MM.1S (cell line): ENCODE data around the gene POU1F1.

Source experiments
- DNase-seq: peaks from one replicate; pipeline ENCODE4 v3.0.0-alpha.2; 2015
- H2AFZ ChIP-seq: fragments of 300-600 bp; sonication (generic); 2 replicates; pipeline ENCODE4 v1.6.0; 2016; ENCODE audit warnings: antibody characterized with exemption, low read length
- H3F3A ChIP-seq: fragments of 300-600 bp; sonication (generic); 2 replicates; pipeline ENCODE4 v1.6.1; 2016; ENCODE audit warnings: mild to moderate bottlenecking, antibody characterized with exemption, low read length, moderate library complexity, mixed read lengths; ENCODE audit not compliant: insufficient read depth
- H3K27ac ChIP-seq: fragments of 300-600 bp; sonication (generic); 2 replicates; pipeline ENCODE4 v1.5.1; 2016; ENCODE audit warnings: mild to moderate bottlenecking, low read length
- H3K27me3 ChIP-seq: fragments of 300-600 bp; sonication (generic); replicated peaks from 2 replicates; pipeline ENCODE4 v1.6.0; 2016; ENCODE audit warnings: low read length; ENCODE audit not compliant: insufficient read depth
- H3K36me3 ChIP-seq: fragments of 300-600 bp; sonication (generic); replicated peaks from 2 replicates; pipeline ENCODE4 v1.6.1; 2016; ENCODE audit warnings: mild to moderate bottlenecking, low read length, mixed read lengths; ENCODE audit not compliant: insufficient read depth
- H3K4me1 ChIP-seq: fragments of 300-600 bp; sonication (generic); 2 replicates; pipeline ENCODE4 v1.6.1; 2016; ENCODE audit warnings: low read length, mixed read lengths
- H3K4me2 ChIP-seq: fragments of 300-600 bp; sonication (generic); 2 replicates; pipeline ENCODE4 v1.6.0; 2016; ENCODE audit warnings: low read depth, low read length
- H3K4me3 ChIP-seq: fragments of 300-600 bp; sonication (generic); 2 replicates; pipeline ENCODE4 v1.5.1; 2016; ENCODE audit warnings: low read length, mixed read lengths
- H3K79me2 ChIP-seq: fragments of 300-600 bp; sonication (generic); 2 replicates; pipeline ENCODE4 v1.6.1; 2016; ENCODE audit warnings: mixed run types, low read length, mixed read lengths
- H3K9ac ChIP-seq: fragments of 300-600 bp; sonication (generic); 2 replicates; pipeline ENCODE4 v1.6.1; 2016; ENCODE audit warnings: low read length, mixed read lengths
- H3K9me2 ChIP-seq: fragments of 300-600 bp; sonication (generic); replicated peaks from 2 replicates; pipeline ENCODE4 v1.6.1; 2016; ENCODE audit warnings: mild to moderate bottlenecking, low read length, mixed read lengths; ENCODE audit not compliant: insufficient read depth
- H3K9me3 ChIP-seq: fragments of 300-600 bp; sonication (generic); replicated peaks from 2 replicates; pipeline ENCODE4 v1.6.1; 2016; ENCODE audit warnings: mild to moderate bottlenecking, low read length, mixed read lengths; ENCODE audit not compliant: insufficient read depth
- H4K20me1 ChIP-seq: fragments of 300-600 bp; sonication (generic); 2 replicates; pipeline ENCODE4 v1.6.1; 2016; ENCODE audit warnings: mild to moderate bottlenecking, low read length, moderate library complexity, mixed read lengths; ENCODE audit not compliant: insufficient read depth
- CTCF ChIP-seq: fragments of 300-600 bp; sonication (generic); IDR thresholded peaks from 2 replicates; pipeline ENCODE4 v1.5.1; 2016; ENCODE audit warnings: antibody characterized with exemption, low read length, mixed read lengths
- EZH2 ChIP-seq: fragments of 300-600 bp; sonication (generic); optimal IDR thresholded peaks from 2 replicates; pipeline ENCODE3; 2017; ENCODE audit warnings: low read depth, mild to moderate bottlenecking, antibody characterized with exemption, low read length, mixed read lengths
- EZH2phosphoT487 ChIP-seq: fragments of 300-600 bp; sonication (generic); IDR thresholded peaks from 2 replicates; pipeline ENCODE4 v1.6.1; 2018; ENCODE audit warnings: antibody characterized with exemption, low read length

POU1F1 gene

GRCh38 chr3:87247430-87247773 lies 29.0 kb downstream of the POU1F1 start:
- H3K4me1 ChIP-seq: no peaks in the 10 kb centered on the region
- H3K79me2 ChIP-seq: no peaks in the 10 kb centered on the region
- no peak overlapping the region for H3K4me3 ChIP-seq
- no peaks in the 10 kb centered on the region for H3K9me2 ChIP-seq
- no peak for DNase-seq
- H3K9me3 ChIP-seq: no peaks in the 10 kb centered on the region
- no peaks in the 10 kb centered on the region for H4K20me1 ChIP-seq
- no peak for TF ChIP-seq EZH2
- no peak overlapping the region for H3K4me2 ChIP-seq
- no peaks in the 10 kb centered on the region for H3K36me3 ChIP-seq
- no peak overlapping the region for H2AFZ ChIP-seq
- H3F3A ChIP-seq: no peaks in the 10 kb centered on the region
- no peak overlapping the region for H3K27ac ChIP-seq
- no peak overlapping the region for H3K9ac ChIP-seq
- H3K27me3 ChIP-seq: no peaks in the 10 kb centered on the region

GRCh38 chr3:87246662-87247429 lies 29.5 kb downstream of the POU1F1 start:
- no peak for DNase-seq
- Histone ChIP-seq H3K27ac (no peak overlapping the region), H3K4me1 (no peaks in the 10 kb centered on the region), H2AFZ (no peak overlapping the region), H3K4me2 (no peak overlapping the region), H4K20me1 (no peaks in the 10 kb centered on the region), H3K9me3 (no peaks in the 10 kb centered on the region), H3K4me3 (no peak overlapping the region), H3F3A (no peaks in the 10 kb centered on the region), H3K9ac (no peak overlapping the region), H3K79me2 (no peaks in the 10 kb centered on the region), H3K9me2 (no peaks in the 10 kb centered on the region), H3K27me3 (no peaks in the 10 kb centered on the region), H3K36me3 (no peaks in the 10 kb centered on the region)
- TF ChIP-seq CTCF: no peak
- TF ChIP-seq EZH2phosphoT487: no peak
- TF ChIP-seq EZH2: no peak

- Histone ChIP-seq H3K27ac (no peak overlapping the region), H3F3A (no peaks in the 10 kb centered on the region), H3K9me3 (no peaks in the 10 kb centered on the region), H3K79me2 (peaks cover 57% of the 10 kb centered on the region), H3K4me2 (no peak overlapping the region), H2AFZ (no peak overlapping the region), H3K36me3 (no peaks in the 10 kb centered on the region; the same call in 1 of the 2 replicates), H3K27me3 (no peaks in the 10 kb centered on the region), H3K9me2 (no peaks in the 10 kb centered on the region), H4K20me1 (no peaks in the 10 kb centered on the region; the same call in 1 of the 2 replicates), H3K4me3 (no peak overlapping the region), H3K9ac (no peak overlapping the region), H3K4me1 (no peaks in the 10 kb centered on the region)
- TF ChIP-seq CTCF: no peak
- TF ChIP-seq EZH2: no peak
- no peak for TF ChIP-seq EZH2phosphoT487
- DNase-seq: no peak
These were observed 40.3 kb downstream of the POU1F1 start for GRCh38 chr3:87236093-87236492.

GRCh38 chr3:87233805-87234204 lies 42.6 kb downstream of the POU1F1 start:
- no peak for DNase-seq
- TF ChIP-seq EZH2phosphoT487 (no peak), EZH2 (no peak), CTCF (no peak)
- Histone ChIP-seq H3K27ac (no peak overlapping the region), H3K4me3 (no peak overlapping the region), H3K9me2 (no peaks in the 10 kb centered on the region), H3K4me2 (no peak overlapping the region), H2AFZ (no peak overlapping the region), H3K36me3 (no peaks in the 10 kb centered on the region), H4K20me1 (no peaks in the 10 kb centered on the region), H3K27me3 (no peaks in the 10 kb centered on the region), H3K9ac (no peak overlapping the region), H3K79me2 (peaks cover 80% of the 10 kb centered on the region), H3K4me1 (0 out of 2 replicates have a peak, but pooled peaks cover under 1% of the 10 kb centered on the region), H3F3A (no peaks in the 10 kb centered on the region), H3K9me3 (no peaks in the 10 kb centered on the region)
